Neural crest cell (in vitro differentiated cells): Measurements from ENCODE around the gene PDHX. TPM values are rescaled to one million over a fixed set of nuclear protein-coding genes. Genes with fewer than 3 reads are reported as not detected.
"Not testable (repeated sequence)": the region's sequence is repeated elsewhere in the genome, so short reads cannot be mapped to it uniquely, and the experiment has no call there.

Source experiments
- DNase-seq: peaks from one replicate; pipeline ENCODE4 v3.0.0; 2021; ENCODE audit warnings: low read depth, mixed read lengths, low spot score
- H3K27ac Mint-ChIP-seq: one replicate; pipeline ENCODE4 v1.8.0; 2021; ENCODE audit warnings: mild to moderate bottlenecking, mixed read lengths; ENCODE audit not compliant: unreplicated experiment
- H3K27me3 Mint-ChIP-seq: 2 replicates; pipeline ENCODE4 v1.8.0; 2021; ENCODE audit warnings: low read depth, mild to moderate bottlenecking, mixed read lengths
- H3K36me3 Mint-ChIP-seq: 2 replicates; pipeline ENCODE4 v1.8.0; 2021; ENCODE audit warnings: low read depth, mild to moderate bottlenecking, mixed read lengths
- H3K4me1 Mint-ChIP-seq: 2 replicates; pipeline ENCODE4 v1.8.0; 2021; ENCODE audit warnings: mixed read lengths
- H3K4me3 Mint-ChIP-seq: one replicate; pipeline ENCODE4 v1.8.0; 2021; ENCODE audit warnings: mild to moderate bottlenecking, mixed read lengths
- H3K9me3 Mint-ChIP-seq: 2 replicates; pipeline ENCODE4 v1.8.0; 2021; ENCODE audit warnings: mixed read lengths
- CTCF ChIP-seq: fragments of 200-600 bp; sonication (generic); conservative IDR thresholded peaks from 2 replicates; pipeline ENCODE4 v1.5.0; 2021; ENCODE audit warnings: antibody characterized with exemption, mild to moderate bottlenecking
- total RNA-seq: library from RNA; stranded (reverse); gene quantifications from 2 replicates; pipeline ENCODE4 v1.2.1, GENCODE V29; 2021

PDHX gene
- total RNA-seq, 1 donor from 2014 or later: 38.6 TPM

- TF ChIP-seq CTCF: no peak
- H3K9me3 Mint-ChIP-seq: peaks cover 17% of the 10 kb centered on the region
- DNase-seq: no peak
- no peaks in the 10 kb centered on the region for H3K27me3 Mint-ChIP-seq
- no peak overlapping the region for H3K4me3 Mint-ChIP-seq
- no peak overlapping the region for H3K27ac Mint-ChIP-seq
- no peaks in the 10 kb centered on the region for H3K4me1 Mint-ChIP-seq
- H3K36me3 Mint-ChIP-seq: peaks cover 10% of the 10 kb centered on the region
These were observed 105.2 kb downstream of the PDHX start for GRCh38 chr11:35021589-35021988.

- H3K4me1 Mint-ChIP-seq, H3K27ac Mint-ChIP-seq, DNase-seq, H3K4me3 Mint-ChIP-seq, H3K36me3 Mint-ChIP-seq, H3K27me3 Mint-ChIP-seq: not testable (repeated sequence)
- H3K9me3 Mint-ChIP-seq: peaks cover 20% of the 10 kb centered on the region
These were observed 107.5 kb downstream of the PDHX start for GRCh38 chr11:35023940-35024339.

- peaks cover 20% of the 10 kb centered on the region for H3K9me3 Mint-ChIP-seq
- not testable (repeated sequence) for H3K4me3 Mint-ChIP-seq, H3K27me3 Mint-ChIP-seq, DNase-seq, H3K36me3 Mint-ChIP-seq, H3K4me1 Mint-ChIP-seq, H3K27ac Mint-ChIP-seq
These were observed 111.6 kb downstream of the PDHX start for GRCh38 chr11:35028007-35028406.

GRCh38 chr11:35029979-35030682 lies 113.7 kb downstream of the PDHX start:
- no peak overlapping the region for H3K27ac Mint-ChIP-seq
- no peak overlapping the region for H3K4me3 Mint-ChIP-seq
- H3K4me1 Mint-ChIP-seq: no peaks in the 10 kb centered on the region
- no peak for DNase-seq
- TF ChIP-seq CTCF: no peak
- H3K27me3 Mint-ChIP-seq: peaks cover 2% of the 10 kb centered on the region
- no peaks in the 10 kb centered on the region for H3K36me3 Mint-ChIP-seq
- H3K9me3 Mint-ChIP-seq: peaks cover 6% of the 10 kb centered on the region

GRCh38 chr11:35030716-35031213 lies 114.3 kb downstream of the PDHX start:
- H3K27ac Mint-ChIP-seq: no peak overlapping the region
- DNase-seq: no peak
- no peaks in the 10 kb centered on the region for H3K4me1 Mint-ChIP-seq
- no peak overlapping the region for H3K4me3 Mint-ChIP-seq
- TF ChIP-seq CTCF: no peak
- no peaks in the 10 kb centered on the region for H3K36me3 Mint-ChIP-seq
- peaks cover 6% of the 10 kb centered on the region for H3K9me3 Mint-ChIP-seq
- peaks cover 2% of the 10 kb centered on the region for H3K27me3 Mint-ChIP-seq

- Mint-ChIP-seq H3K4me3 (no peak overlapping the region), H3K9me3 (peaks cover 3% of the 10 kb centered on the region), H3K4me1 (no peaks in the 10 kb centered on the region), H3K36me3 (no peaks in the 10 kb centered on the region), H3K27ac (no peak overlapping the region), H3K27me3 (peaks cover 2% of the 10 kb centered on the region)
- no peak for DNase-seq
- no peak for TF ChIP-seq CTCF
These were observed 114.9 kb downstream of the PDHX start for GRCh38 chr11:35031346-35031745.
